Loucy (cell line): ENCODE measurements around the gene RHEBL1.

Experiments used
- CTCF ChIP-seq: fragments of 200-600 bp; sonication (generic); conservative IDR thresholded peaks from 2 replicates; pipeline ENCODE4 v1.5.1; 2014; ENCODE audit warnings: mild to moderate bottlenecking, antibody characterized with exemption, low read length
- EZH2phosphoT487 ChIP-seq: fragments of 200-600 bp; IDR thresholded peaks from 2 replicates; pipeline ENCODE4 v1.6.1; 2018; ENCODE audit warnings: antibody characterized with exemption, mild to moderate bottlenecking, moderate library complexity, borderline replicate concordance

GRCh38 chr12:49098035-49098451 is 28.3 kb upstream of the RHEBL1 start:
- peak; percentile 91 for TF ChIP-seq CTCF
- TF ChIP-seq EZH2phosphoT487 = no peak
